GM18861 (cell line): Measurements from ENCODE around the gene SENP7.
"Not testable (repeated sequence)": the region's sequence is repeated elsewhere in the genome, so short reads cannot be mapped to it uniquely, and the experiment has no call there.

ENCODE experiments used
- ATAC-seq: cut with Tn5 transposase; IDR thresholded peaks from one replicate; pipeline ENCODE4 v1.9.1; 2021; ENCODE audit not compliant: unreplicated experiment

SENP7 gene

GRCh38 chr3:101512646-101513418, at the start of gene SENP7:
TSS of gene SENP7 (minus strand) at chr3:101513212. CDS start at chr3:101513130, 82 bp downstream.
- peak; percentile 41 for ATAC-seq

GRCh38 chr3:101561630-101562328, 48.8 kb upstream of the SENP7 start, which contains the start of gene TRMT10C:
TSS of gene TRMT10C (plus strand) at chr3:101561868. CDS start at chr3:101564782, 2,914 bp downstream.
- ATAC-seq: peak; percentile 100

GRCh38 chr3:101556064-101556463, 43.1 kb upstream of the SENP7 start:
- no peak for ATAC-seq

GRCh38 chr3:101553381-101553780, 40.4 kb upstream of the SENP7 start:
- ATAC-seq: not testable (repeated sequence)

GRCh38 chr3:101551359-101552081, 38.5 kb upstream of the SENP7 start:
- ATAC-seq: not testable (repeated sequence)

- ATAC-seq: no peak
These were observed 36.5 kb upstream of the SENP7 start for GRCh38 chr3:101549473-101549872.

GRCh38 chr3:101548527-101549105, 35.6 kb upstream of the SENP7 start:
- no peak for ATAC-seq

- no peak for ATAC-seq
These were observed 31.3 kb upstream of the SENP7 start for GRCh38 chr3:101544161-101544850.

GRCh38 chr3:101542957-101543356, 29.9 kb upstream of the SENP7 start:
- no peak for ATAC-seq

- not testable (repeated sequence) for ATAC-seq
These were observed 23.9 kb upstream of the SENP7 start for GRCh38 chr3:101536955-101537354.

GRCh38 chr3:101536266-101536665, 23.3 kb upstream of the SENP7 start:
- no peak for ATAC-seq

- no peak for ATAC-seq
These were observed 22.2 kb upstream of the SENP7 start for GRCh38 chr3:101535221-101535620.

GRCh38 chr3:101533603-101533968, 20.6 kb upstream of the SENP7 start:
- ATAC-seq: no peak

GRCh38 chr3:101532783-101533602, 20.0 kb upstream of the SENP7 start:
- no peak for ATAC-seq

GRCh38 chr3:101531473-101532086, 18.6 kb upstream of the SENP7 start:
- ATAC-seq: no peak

GRCh38 chr3:101530686-101531047, 17.7 kb upstream of the SENP7 start:
- ATAC-seq: no peak

- no peak for ATAC-seq
These were observed 17.0 kb upstream of the SENP7 start for GRCh38 chr3:101529816-101530685.

GRCh38 chr3:101527906-101528305, 14.9 kb upstream of the SENP7 start:
- ATAC-seq: no peak
